ENCODE measurements around the gene ZNF264.
"Not testable (repeated sequence)": the region's sequence is repeated elsewhere in the genome, so short reads cannot be mapped to it uniquely, and the experiment has no call there.

The ZNF264 gene

DNA sequence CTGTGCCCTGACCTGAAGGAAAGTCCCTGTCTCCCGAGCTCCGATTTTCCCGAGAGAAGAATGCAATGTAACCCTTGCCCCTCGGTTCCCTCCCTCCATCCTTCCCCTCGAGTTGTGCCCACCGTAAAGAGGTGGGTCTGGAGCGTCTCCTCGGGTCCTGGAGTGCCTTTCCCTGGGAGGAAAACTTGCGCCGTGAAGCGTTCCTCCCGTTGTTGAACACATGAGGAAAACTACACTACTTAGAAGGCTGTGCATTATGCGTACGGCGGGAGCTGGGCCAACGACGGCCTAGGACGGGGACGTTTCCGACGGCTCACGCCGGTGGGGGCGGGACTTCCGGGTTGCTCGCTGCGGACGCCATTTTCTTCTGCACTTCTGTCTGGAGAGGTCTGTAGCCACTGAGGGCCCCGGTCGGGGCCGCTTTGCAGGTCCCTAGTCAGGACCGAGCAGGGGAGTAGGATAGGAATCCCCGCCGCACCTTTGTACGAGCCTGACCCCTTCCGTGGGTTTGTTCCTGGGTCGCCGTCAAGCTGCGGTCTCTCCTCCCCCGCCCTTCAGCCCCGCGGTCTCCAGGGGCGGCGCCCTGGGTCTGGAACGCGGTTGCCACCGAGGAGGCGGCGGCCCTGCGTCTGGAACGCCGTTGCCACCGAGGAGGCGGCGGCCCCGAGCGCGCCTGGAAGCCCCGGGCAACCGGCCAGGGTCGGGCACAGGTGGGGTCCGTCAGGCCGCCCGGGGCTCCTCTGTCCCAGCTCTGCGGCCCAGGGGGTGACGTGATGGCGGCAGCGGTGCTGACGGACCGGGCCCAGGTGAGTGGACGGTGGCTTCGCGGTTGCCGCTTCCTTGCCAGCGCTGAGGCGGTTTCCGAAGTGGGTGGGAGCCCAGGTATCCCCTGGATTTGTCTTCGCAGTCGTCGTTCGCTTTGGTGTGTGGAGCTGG is at the start of gene ZNF264:
Gene ZNF264 (plus strand): TSS at position 360 of the 936 bp plus-strand sequence. CDS start 414 bp downstream, at position 774.
- DNase-seq (ENCODE audit: extremely low read depth in 1 of 2, low read depth in 1 of 2), result peak; percentile 71 to 81

- no peak for DNase-seq (ENCODE audit: extremely low read depth in 1 of 2, low read depth in 1 of 2)
Observed at GRCh38 chr19:57141699-57142098, 49.6 kb upstream of the ZNF264 start.

DNA sequence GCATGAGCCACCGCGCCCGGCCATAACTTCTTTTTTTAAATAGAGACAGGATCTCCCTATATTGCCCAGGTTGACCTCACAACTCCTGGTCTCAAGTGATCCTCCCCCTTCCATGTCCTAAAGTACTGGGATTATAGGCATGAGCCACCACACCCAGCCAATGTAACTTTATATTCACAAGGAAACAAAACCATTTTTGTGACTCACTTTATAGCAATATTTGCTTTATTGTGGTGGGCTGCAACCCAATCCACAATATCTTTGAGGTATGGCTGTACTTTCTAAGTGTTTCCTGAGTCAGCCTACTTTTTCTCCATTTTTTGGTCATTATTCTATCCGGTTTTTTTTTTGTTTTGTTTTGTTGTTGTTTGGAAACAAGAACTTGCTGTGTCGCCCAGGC is 38.4 kb upstream of the ZNF264 start:
- no peak for DNase-seq (ENCODE audit: extremely low read depth in 1 of 2, low read depth in 1 of 2)

DNA sequence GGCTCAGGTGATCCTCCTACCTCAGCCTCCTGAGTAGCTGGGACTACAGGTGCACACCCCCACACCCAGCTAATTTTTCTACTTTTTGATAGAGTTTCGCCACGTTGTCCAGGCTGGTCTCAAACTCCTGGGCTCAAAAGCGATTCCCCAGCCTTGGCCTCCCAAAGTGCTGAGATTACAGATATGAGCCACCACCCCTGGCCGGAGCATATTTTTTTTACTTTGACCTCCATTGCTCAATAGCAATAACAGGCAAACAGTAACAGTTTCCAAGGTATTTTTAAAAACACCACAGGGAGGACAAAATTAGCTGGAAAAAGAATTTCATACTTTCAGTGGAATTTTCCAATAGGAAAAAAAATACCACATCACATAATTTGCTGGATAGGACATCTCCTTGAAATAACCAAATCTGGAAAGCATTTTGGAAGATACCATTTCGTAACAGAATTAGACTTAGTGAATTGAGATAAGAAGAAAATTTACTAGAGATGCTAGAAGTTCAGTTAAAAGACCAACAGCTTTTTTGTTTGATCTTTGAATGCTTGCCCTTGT is 29.2 kb upstream of the ZNF264 start:
- no peak for DNase-seq (ENCODE audit: extremely low read depth in 1 of 2, low read depth in 1 of 2)

DNA sequence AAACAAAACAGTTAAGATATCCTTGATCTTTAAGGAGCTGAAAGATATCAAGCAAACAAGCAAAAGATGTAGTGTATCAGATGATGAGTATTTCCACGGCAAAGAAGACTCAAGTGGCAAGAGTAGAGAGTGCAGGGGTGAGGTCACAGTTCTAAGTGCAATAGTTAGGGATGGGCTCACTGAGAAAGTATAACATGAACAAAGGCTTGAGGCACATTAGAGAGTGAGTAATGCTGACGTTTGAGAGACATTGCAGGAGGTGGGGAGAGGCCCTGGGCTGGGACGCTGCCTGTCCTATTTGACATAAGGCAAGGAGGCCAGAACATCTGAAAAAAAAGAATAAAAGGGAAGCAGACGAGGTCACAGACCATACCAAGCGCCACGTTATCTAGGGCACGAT is 25.5 kb upstream of the ZNF264 start:
- DNase-seq (ENCODE audit: extremely low read depth in 1 of 2, low read depth in 1 of 2), result no peak

DNA sequence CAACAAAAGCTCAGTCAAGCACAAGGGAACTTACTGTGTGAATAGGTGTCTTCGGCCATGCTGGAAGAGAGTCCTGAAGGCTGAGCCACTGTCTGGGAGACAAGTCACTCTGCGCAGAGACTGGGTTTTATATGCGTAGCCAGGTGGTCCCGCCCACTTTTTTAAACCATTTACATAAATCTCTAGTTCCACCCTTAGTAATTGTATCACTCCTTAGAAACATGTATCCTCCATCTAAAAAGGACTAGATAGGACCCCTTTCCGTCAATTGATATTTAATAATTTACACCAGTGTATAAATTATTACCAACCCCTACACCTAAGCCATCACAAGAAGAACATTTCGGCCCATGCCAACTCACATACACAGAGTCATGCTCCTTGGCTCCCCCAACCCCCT is 23.9 kb upstream of the ZNF264 start, which contains the start of gene DUXA:
Gene DUXA (minus strand): TSS at position 101 of the 400 bp plus-strand sequence. CDS start 42 bp downstream, at position 59.
- no peak for DNase-seq (ENCODE audit: extremely low read depth in 1 of 2, low read depth in 1 of 2)

GRCh38 chr19:57171551-57172081 is 19.7 kb upstream of the ZNF264 start:
- peak in 1 of 2 donors; percentile 4 for DNase-seq (ENCODE audit: extremely low read depth in 1 of 2, low read depth in 1 of 2)

GRCh38 chr19:57190301-57190700 is 999 bp upstream of the ZNF264 start:
- no peak for DNase-seq (ENCODE audit: extremely low read depth in 1 of 2, low read depth in 1 of 2)

GRCh38 chr19:57192077-57192420 is 749 bp downstream of the ZNF264 start:
- no peak for DNase-seq (ENCODE audit: extremely low read depth in 1 of 2, low read depth in 1 of 2)

- DNase-seq (ENCODE audit: extremely low read depth in 1 of 2, low read depth in 1 of 2), result peak in 1 of 2 donors; percentile 5
Observed at GRCh38 chr19:57192993-57193392, 1.7 kb downstream of the ZNF264 start.

GRCh38 chr19:57197874-57198273 is 6.6 kb downstream of the ZNF264 start:
- not testable (repeated sequence) for DNase-seq (ENCODE audit: extremely low read depth in 1 of 2, low read depth in 1 of 2)

GRCh38 chr19:57202160-57202559 is 10.9 kb downstream of the ZNF264 start:
- no peak for DNase-seq (ENCODE audit: extremely low read depth in 1 of 2, low read depth in 1 of 2)

DNA sequence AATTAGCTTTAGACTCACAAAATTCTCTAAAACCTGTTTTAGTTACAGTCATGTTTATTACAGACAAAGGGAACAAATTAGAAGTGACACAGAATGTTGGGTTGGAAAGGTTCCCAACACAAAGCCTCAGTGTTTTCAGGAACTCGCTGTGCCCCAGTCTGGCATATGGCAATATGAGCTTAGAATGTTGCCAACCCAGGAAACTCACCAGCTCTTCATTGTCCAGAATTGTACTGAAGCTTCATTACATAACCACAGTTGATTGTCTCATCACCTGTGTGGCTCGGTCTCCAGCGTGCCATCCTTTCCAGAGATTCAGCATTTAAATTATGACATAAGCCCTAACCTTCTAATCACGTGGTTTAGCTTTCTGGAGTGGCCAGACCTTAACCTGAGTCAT is 19.1 kb downstream of the ZNF264 start:
- no peak for DNase-seq (ENCODE audit: extremely low read depth in 1 of 2, low read depth in 1 of 2)

- no peak for DNase-seq (ENCODE audit: extremely low read depth in 1 of 2, low read depth in 1 of 2)
Observed at GRCh38 chr19:57212109-57212508, 20.8 kb downstream of the ZNF264 start.

DNA sequence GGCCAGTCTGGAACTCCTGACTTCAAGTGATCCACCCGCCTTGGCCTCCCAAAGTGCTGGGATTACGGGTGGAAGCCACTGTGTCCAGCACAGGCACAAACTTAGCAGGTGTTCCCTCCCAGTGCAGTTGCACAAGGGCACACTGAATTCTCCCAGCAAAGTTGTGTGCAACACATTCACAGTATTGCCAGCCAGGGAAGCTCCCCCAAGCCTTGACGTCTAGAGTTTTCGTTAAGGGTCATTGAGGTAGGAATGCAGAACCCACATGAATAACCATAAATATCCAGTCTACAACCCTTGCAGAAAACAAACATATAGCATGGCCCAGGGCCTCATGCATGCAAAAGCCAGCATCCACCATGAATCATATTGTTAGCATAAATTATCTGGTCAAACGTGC is 36.2 kb downstream of the ZNF264 start:
- DNase-seq (ENCODE audit: extremely low read depth in 1 of 2, low read depth in 1 of 2), result no peak

GRCh38 chr19:57231686-57232085 is 40.4 kb downstream of the ZNF264 start:
- DNase-seq (ENCODE audit: extremely low read depth in 1 of 2, low read depth in 1 of 2), result no peak

GRCh38 chr19:57233207-57233606 is 41.9 kb downstream of the ZNF264 start:
- DNase-seq (ENCODE audit: extremely low read depth in 1 of 2, low read depth in 1 of 2), result no peak

- no peak for DNase-seq (ENCODE audit: extremely low read depth in 1 of 2, low read depth in 1 of 2)
Observed at GRCh38 chr19:57239982-57240310, 48.6 kb downstream of the ZNF264 start.

DNA sequence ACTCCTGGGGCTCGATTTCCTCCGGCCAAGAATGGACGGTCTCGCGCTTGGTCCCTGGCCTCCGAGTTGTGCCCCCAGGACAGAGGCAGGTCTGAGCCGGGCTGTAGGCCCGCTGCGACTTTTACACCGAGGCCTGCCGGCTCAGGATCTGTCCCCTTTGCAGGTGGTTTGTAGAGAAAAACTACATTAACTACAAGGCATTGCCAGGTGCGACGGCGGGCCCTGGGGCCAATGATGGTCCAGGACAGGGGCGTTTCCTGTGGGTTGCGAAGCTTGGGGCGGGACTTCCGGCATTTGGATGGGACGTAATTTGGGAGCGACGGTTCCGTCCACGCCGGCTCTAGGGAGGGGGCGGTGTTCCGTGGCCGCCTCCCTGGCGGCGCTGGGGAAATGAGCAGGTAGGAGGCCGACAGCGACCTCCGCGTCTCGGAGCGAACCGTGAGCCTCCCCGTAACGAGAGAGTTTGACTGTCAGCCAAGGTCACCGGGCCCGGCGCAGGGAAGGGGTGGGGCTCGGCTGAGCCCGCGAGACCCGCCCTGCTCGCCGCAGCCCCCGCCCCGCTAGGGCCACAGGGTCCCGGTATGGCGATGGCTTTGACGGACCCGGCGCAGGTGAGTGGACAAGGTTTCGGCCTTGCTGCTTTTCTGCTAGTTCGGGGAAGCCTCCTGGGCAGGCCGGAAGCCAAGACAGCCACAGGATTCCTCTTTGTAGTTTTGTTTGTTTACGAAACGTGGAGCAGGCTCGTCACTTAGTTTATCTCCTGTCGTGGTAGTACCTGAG is 49.2 kb downstream of the ZNF264 start, which contains the start of gene ZNF805:
Gene ZNF805 (plus strand): TSS at position 322 of the 780 bp plus-strand sequence. CDS start 260 bp downstream, at position 582.
- peak; percentile 81 to 91 for DNase-seq (ENCODE audit: extremely low read depth in 1 of 2, low read depth in 1 of 2)

GRCh38 chr19:57241176-57241575 is 49.9 kb downstream of the ZNF264 start:
- DNase-seq (ENCODE audit: extremely low read depth in 1 of 2, low read depth in 1 of 2), result no peak

GRCh38 chr19:57242821-57243220 is 51.5 kb downstream of the ZNF264 start:
- DNase-seq (ENCODE audit: extremely low read depth in 1 of 2, low read depth in 1 of 2), result no peak

Data from stimulated activated CD8-positive, alpha-beta memory T cell treated with anti-CD3 and anti-CD28 coated beads, Interleukin-7, amount 100 ng/mL, for 48 hours (primary cell).